Neural cell (in vitro differentiated cells): Measurements from ENCODE around the gene PAPLN.

Source experiments
- CTCF ChIP-seq: fragments of 450-650 bp; IDR thresholded peaks from 2 replicates; pipeline ENCODE4 v1.5.1; 2014; ENCODE audit warnings: antibody characterized with exemption, mild to moderate bottlenecking, moderate library complexity; ENCODE audit not compliant: poor library complexity, severe bottlenecking
- EP300 ChIP-seq: fragments of 450-650 bp; conservative IDR thresholded peaks from 2 replicates; pipeline ENCODE4 v1.6.1; 2014; ENCODE audit warnings: antibody characterized with exemption, mild to moderate bottlenecking, moderate library complexity; ENCODE audit not compliant: poor library complexity, severe bottlenecking
- EZH2 ChIP-seq: fragments of 200-600, 300-800 bp; shearing (Covaris generic), sonication (generic); IDR thresholded peaks from 2 replicates; pipeline ENCODE4 v1.6.1; 2014; ENCODE audit warnings: antibody characterized with exemption, low read length, borderline replicate concordance, mild to moderate bottlenecking; ENCODE audit not compliant: insufficient read depth, poor library complexity, severe bottlenecking
- POLR2AphosphoS5 ChIP-seq: IDR thresholded peaks from 2 replicates; pipeline ENCODE4 v1.6.1; 2012
- RAD21 ChIP-seq: fragments of 450-650 bp; conservative IDR thresholded peaks from 2 replicates; pipeline ENCODE4 v1.6.1; 2014; ENCODE audit warnings: antibody characterized with exemption, mild to moderate bottlenecking, moderate library complexity

GRCh38 chr14:73293782-73294781, 56.8 kb downstream of the PAPLN start:
- TF ChIP-seq POLR2AphosphoS5 (no peak), CTCF (no peak), EP300 (no peak), EZH2 (no peak), RAD21 (no peak)
